Activated T-helper 1 cell treated with anti-CD3 and anti-CD28 coated beads, Interleukin-12 subunit alpha, Interleukin-12 subunit beta, Interleukin-2, Interleukin-4 antibody, amounts not matched to agents 30 ng/mL and 10 ng/mL and 1 ng/mL, durations not matched to agents 14 hours and 24 hours and 36 hours (primary cell): ENCODE results near the gene SLC31A2. TPM values are rescaled to one million over a fixed set of nuclear protein-coding genes. Genes with fewer than 3 reads are reported as not detected.
A peak's percentile ranks its signal among the peaks of the same experiment; 100 is the strongest.

Experiments
- DNase-seq: peaks from one replicate; pipeline ENCODE4 v3.0.0; 2021; ENCODE audit warnings: low spot score
- H3K27ac Mint-ChIP-seq: one replicate; pipeline ENCODE4 v1.8.0; 2021; ENCODE audit warnings: mild to moderate bottlenecking, mixed read lengths
- H3K27me3 Mint-ChIP-seq: one replicate; pipeline ENCODE4 v1.8.0; 2022; ENCODE audit warnings: mild to moderate bottlenecking, moderate library complexity, mixed read lengths; ENCODE audit not compliant: insufficient read depth
- H3K36me3 Mint-ChIP-seq: one replicate; pipeline ENCODE4 v1.8.0; 2021; ENCODE audit warnings: low read depth, mixed read lengths
- H3K4me1 Mint-ChIP-seq: one replicate; pipeline ENCODE4 v1.8.0; 2021; ENCODE audit warnings: low read depth, mixed read lengths
- H3K4me3 Mint-ChIP-seq: one replicate; pipeline ENCODE4 v1.8.0; 2021; ENCODE audit warnings: mild to moderate bottlenecking, moderate library complexity, mixed read lengths
- H3K9me3 Mint-ChIP-seq: one replicate; pipeline ENCODE4 v1.8.0; 2021; ENCODE audit warnings: mixed read lengths
- intact Hi-C: fragments of 100-400 bp; cut with micrococcal nuclease; formaldehyde crosslinking; loops from one replicate; pipeline ENCODE4 v1.15.1; 2024
- total RNA-seq: library from RNA; stranded (reverse); gene quantifications from 2 replicates; pipeline ENCODE4 v1.2.3, GENCODE V29; 2022

SLC31A2 gene
- total RNA-seq, 1 donor from 2014 or later: 6.5 TPM

GRCh38 chr9:113181165-113181564 lies 30.4 kb downstream of the SLC31A2 start:
- Mint-ChIP-seq H3K9me3 (no peaks in the 10 kb centered on the region), H3K27me3 (no peaks in the 10 kb centered on the region), H3K36me3 (peaks cover 65% of the 10 kb centered on the region), H3K27ac (no peak overlapping the region), H3K4me1 (no peaks in the 10 kb centered on the region), H3K4me3 (no peak overlapping the region)
- no peak for DNase-seq
- intact Hi-C loops: no loop called here

GRCh38 chr9:113183956-113184488 lies 33.2 kb downstream of the SLC31A2 start:
- Mint-ChIP-seq H3K36me3 (peaks cover 57% of the 10 kb centered on the region), H3K4me3 (no peak overlapping the region), H3K27ac (no peak overlapping the region)

GRCh38 chr9:113184539-113184938 lies 33.7 kb downstream of the SLC31A2 start:
- H3K36me3 Mint-ChIP-seq: peaks cover 54% of the 10 kb centered on the region
- no peaks in the 10 kb centered on the region for H3K27me3 Mint-ChIP-seq
- H3K9me3 Mint-ChIP-seq: no peaks in the 10 kb centered on the region
- no peak overlapping the region for H3K27ac Mint-ChIP-seq
- DNase-seq: no peak
- H3K4me1 Mint-ChIP-seq: peaks cover 7% of the 10 kb centered on the region
- intact Hi-C loops: no loop called here
- no peak overlapping the region for H3K4me3 Mint-ChIP-seq

More at GRCh38 chr9:113183956-113184488, 33.2 kb downstream of the SLC31A2 start:
- intact Hi-C loops: no loop called here
- Mint-ChIP-seq H3K9me3 (no peaks in the 10 kb centered on the region), H3K27me3 (no peaks in the 10 kb centered on the region), H3K4me1 (peaks cover 7% of the 10 kb centered on the region)
- DNase-seq: no peak

GRCh38 chr9:113185271-113185670 lies 34.5 kb downstream of the SLC31A2 start:
- no peaks in the 10 kb centered on the region for H3K27me3 Mint-ChIP-seq
- intact Hi-C loops: no loop called here
- H3K4me1 Mint-ChIP-seq: peaks cover 7% of the 10 kb centered on the region
- peak overlapping the region; percentile 4 for H3K27ac Mint-ChIP-seq
- H3K4me3 Mint-ChIP-seq: no peak overlapping the region
- DNase-seq: no peak
- no peaks in the 10 kb centered on the region for H3K9me3 Mint-ChIP-seq
- H3K36me3 Mint-ChIP-seq: peaks cover 55% of the 10 kb centered on the region

- no peak overlapping the region for H3K4me3 Mint-ChIP-seq
- peaks cover 58% of the 10 kb centered on the region for H3K36me3 Mint-ChIP-seq
- H3K27me3 Mint-ChIP-seq: no peaks in the 10 kb centered on the region
- H3K27ac Mint-ChIP-seq: peak overlapping the region; percentile 6
- intact Hi-C loops: no loop called here
- DNase-seq: no peak
- no peaks in the 10 kb centered on the region for H3K9me3 Mint-ChIP-seq
- H3K4me1 Mint-ChIP-seq: peaks cover 7% of the 10 kb centered on the region
Observed at GRCh38 chr9:113186137-113186755, 35.4 kb downstream of the SLC31A2 start.

- Mint-ChIP-seq H3K27me3 (no peaks in the 10 kb centered on the region), H3K4me3 (no peak overlapping the region), H3K4me1 (peaks cover 7% of the 10 kb centered on the region), H3K27ac (no peak overlapping the region), H3K9me3 (no peaks in the 10 kb centered on the region), H3K36me3 (peaks cover 48% of the 10 kb centered on the region)
- DNase-seq: no peak
- intact Hi-C loops: no loop called here
Observed at GRCh38 chr9:113187929-113188595, 37.3 kb downstream of the SLC31A2 start.

GRCh38 chr9:113192455-113192854 lies 41.6 kb downstream of the SLC31A2 start:
- Mint-ChIP-seq H3K4me3 (no peak overlapping the region), H3K9me3 (no peaks in the 10 kb centered on the region), H3K27me3 (no peaks in the 10 kb centered on the region), H3K36me3 (peaks cover 40% of the 10 kb centered on the region), H3K4me1 (peaks cover 7% of the 10 kb centered on the region), H3K27ac (no peak overlapping the region)
- intact Hi-C loops: no loop called here
- DNase-seq: no peak

- intact Hi-C loops: no loop called here
- DNase-seq: no peak
- Mint-ChIP-seq H3K27ac (no peak overlapping the region), H3K4me1 (peaks cover 5% of the 10 kb centered on the region), H3K27me3 (no peaks in the 10 kb centered on the region), H3K4me3 (no peak overlapping the region), H3K36me3 (peaks cover 48% of the 10 kb centered on the region), H3K9me3 (no peaks in the 10 kb centered on the region)
Observed at GRCh38 chr9:113199683-113200329, 49.0 kb downstream of the SLC31A2 start.

GRCh38 chr9:113205432-113205831 lies 54.6 kb downstream of the SLC31A2 start:
- H3K9me3 Mint-ChIP-seq: no peaks in the 10 kb centered on the region
- H3K27ac Mint-ChIP-seq: peak overlapping the region; percentile 44
- H3K36me3 Mint-ChIP-seq: peaks cover 40% of the 10 kb centered on the region
- H3K4me3 Mint-ChIP-seq: no peak overlapping the region
- DNase-seq: no peak
- H3K4me1 Mint-ChIP-seq: no peaks in the 10 kb centered on the region
- no peaks in the 10 kb centered on the region for H3K27me3 Mint-ChIP-seq
- intact Hi-C loops: no loop called here

- no peak overlapping the region for H3K4me3 Mint-ChIP-seq
- intact Hi-C loops: no loop called here
- peaks cover 44% of the 10 kb centered on the region for H3K36me3 Mint-ChIP-seq
- DNase-seq: no peak
- no peaks in the 10 kb centered on the region for H3K4me1 Mint-ChIP-seq
- peak overlapping the region; percentile 44 for H3K27ac Mint-ChIP-seq
- no peaks in the 10 kb centered on the region for H3K27me3 Mint-ChIP-seq
- H3K9me3 Mint-ChIP-seq: no peaks in the 10 kb centered on the region
Observed at GRCh38 chr9:113205861-113206260, 55.1 kb downstream of the SLC31A2 start.

- Mint-ChIP-seq H3K9me3 (no peaks in the 10 kb centered on the region), H3K36me3 (peaks cover 39% of the 10 kb centered on the region), H3K4me3 (no peak overlapping the region), H3K27me3 (no peaks in the 10 kb centered on the region), H3K27ac (no peak overlapping the region), H3K4me1 (peaks cover 6% of the 10 kb centered on the region)
- no peak for DNase-seq
- intact Hi-C loops: no loop called here
Observed at GRCh38 chr9:113210815-113211214, 60.0 kb downstream of the SLC31A2 start.
